HCT116 (cell line): ENCODE results near the gene WWP2. TPM values are rescaled to one million over a fixed set of nuclear protein-coding genes. Genes with fewer than 3 reads are reported as not detected.
"Not testable (repeated sequence)": the region's sequence is repeated elsewhere in the genome, so short reads cannot be mapped to it uniquely, and the experiment has no call there.

Experiments
- ATAC-seq: fragments of 200-7000 bp; cut with Tn5 transposase; 2 replicates; pipeline ENCODE4 v1.9.1; 2020; ENCODE audit warnings: mild to moderate bottlenecking, moderate library complexity
- BruUV-seq: library from RNA; stranded (reverse); fragments of 400-500 nt; replicated peaks from 2 replicates; lab custom pipeline; 2021; lab: Mats Ljungman, UMichigan
- CTCF ChIA-PET: fragments of 300-600 bp; sonication (Branson Sonifier 250); formaldehyde crosslinking; loops from one replicate; lab custom pipeline; 2021; ENCODE audit warnings: antibody characterized with exemption; lab: Charles Lee
- POLR2A ChIA-PET: fragments of 300-600, 350-600 bp; sonication (Branson Sonifier 250); formaldehyde crosslinking; loops from one replicate; lab custom pipeline; 2021; ENCODE audit warnings: antibody characterized with exemption; lab: Charles Lee
- RAD21 ChIA-PET, 2 experiments: fragments of 300-600 bp; sonication (Branson Sonifier 250); formaldehyde crosslinking; loops; one replicate each; lab custom pipeline; 2023; ENCODE audit warnings: low total read pairs in 2 of 2; ENCODE audit not compliant: uncharacterized antibody in 2 of 2, unreplicated experiment in 2 of 2, low non-redundant PET in 1 of 2; lab: Charles Lee
- DNase-seq: peaks from one replicate; pipeline ENCODE4 v3.0.0-alpha.2; 2010; ENCODE audit warnings: low read depth, low spot score
- H2AFZ ChIP-seq: fragments of 200-600 bp; shearing (Covaris generic), sonication (generic); 2 replicates; pipeline ENCODE4 v1.6.1; 2017; ENCODE audit warnings: low read depth, mixed run types, mixed read lengths, antibody characterized with exemption, low read length; ENCODE audit not compliant: poor library complexity, severe bottlenecking
- H3K27ac ChIP-seq: 2 replicates; pipeline ENCODE4 v1.5.1; 2012; ENCODE audit warnings: low read depth, low read length
- H3K27me3 ChIP-seq: fragments of 200-600 bp; sonication (generic); 2 replicates; pipeline ENCODE4 v1.6.1; 2016; ENCODE audit warnings: mixed run types, low read length, mixed read lengths; ENCODE audit not compliant: insufficient read depth
- H3K36me3 ChIP-seq, 2 experiments: fragments of 200-500 bp in 1 of 2; fragments of 200-600 bp in 1 of 2; sonication (Bioruptor generic) in 1 of 2; sonication (generic) in 1 of 2; 2 replicates each; pipeline versions ENCODE4 v1.5.1 to v1.6.1; 2014 to 2016; ENCODE audit warnings: low read length in 2 of 2, inconsistent platforms in 1 of 2, mixed read lengths in 1 of 2, mixed run types in 1 of 2; ENCODE audit not compliant: insufficient read depth in 2 of 2, control insufficient read depth in 1 of 2
- H3K4me1 ChIP-seq, 2 experiments: fragments of 200-600 bp in 1 of 2; sonication (generic) in 1 of 2; 2 replicates each; pipeline versions ENCODE4 v1.5.1 to v1.6.1; 2012 to 2017; ENCODE audit warnings: low read length in 2 of 2, inconsistent platforms in 1 of 2, mild to moderate bottlenecking in 1 of 2, mixed read lengths in 1 of 2, mixed run types in 1 of 2, moderate library complexity in 1 of 2; ENCODE audit not compliant: insufficient read depth in 2 of 2, control insufficient read depth in 1 of 2
- H3K4me2 ChIP-seq: fragments of 200-600 bp; sonication (generic); 2 replicates; pipeline ENCODE4 v1.6.1; 2017; ENCODE audit warnings: mixed run types, low read length, mixed read lengths
- H3K4me3 ChIP-seq, 2 experiments: fragments of 200-600 bp in 1 of 2; sonication (generic) in 1 of 2; replicated peaks in 1 of 2; 2 replicates each; pipeline ENCODE4 v1.5.1; 2011 to 2016; ENCODE audit warnings: low read length in 2 of 2, control low read depth in 1 of 2, low read depth in 1 of 2, mild to moderate bottlenecking in 1 of 2, mixed read lengths in 1 of 2, mixed run types in 1 of 2
- H3K79me2 ChIP-seq: fragments of 200-600 bp; sonication (generic); 2 replicates; pipeline ENCODE4 v1.6.1; 2017; ENCODE audit warnings: mild to moderate bottlenecking, mixed run types, low read length, moderate library complexity, mixed read lengths; ENCODE audit not compliant: insufficient read depth
- H3K9ac ChIP-seq: fragments of 200-600 bp; sonication (generic); 2 replicates; pipeline ENCODE4 v1.6.1; 2016; ENCODE audit warnings: low read length, mixed read lengths
- H3K9me2 ChIP-seq: fragments of 200-600 bp; sonication (generic), shearing (Covaris generic); 2 replicates; pipeline ENCODE4 v1.6.1; 2017; ENCODE audit warnings: mixed run types, mild to moderate bottlenecking, moderate library complexity; ENCODE audit not compliant: insufficient read depth
- H3K9me3 ChIP-seq, 2 experiments: fragments of 200-500 bp in 1 of 2; fragments of 200-600 bp in 1 of 2; sonication (Bioruptor generic) in 1 of 2; sonication (generic) in 1 of 2; 2 replicates each; pipeline ENCODE4 v1.6.1; 2014 to 2017; ENCODE audit warnings: low read length in 2 of 2, mixed read lengths in 2 of 2, inconsistent platforms in 1 of 2, low read depth in 1 of 2, mild to moderate bottlenecking in 1 of 2, mixed run types in 1 of 2, moderate library complexity in 1 of 2; ENCODE audit not compliant: control insufficient read depth in 1 of 2, insufficient read depth in 1 of 2
- H4K20me1 ChIP-seq: fragments of 200-600 bp; sonication (generic), shearing (Covaris generic); 2 replicates; pipeline ENCODE4 v1.6.1; 2017; ENCODE audit warnings: mixed run types, mild to moderate bottlenecking, moderate library complexity; ENCODE audit not compliant: insufficient read depth
- CTCF ChIP-seq, 3 experiments: fragments of 200-600 bp in 1 of 3; sonication (generic) in 1 of 3; IDR thresholded peaks in 2 of 3; conservative IDR thresholded peaks in 1 of 3; 2 replicates each; pipeline ENCODE4 v1.5.1; 2012 to 2017; ENCODE audit warnings: low read depth in 2 of 3, low read length in 2 of 3, antibody characterized with exemption in 1 of 3, borderline replicate concordance in 1 of 3, control low read depth in 1 of 3, mild to moderate bottlenecking in 1 of 3, mixed read lengths in 1 of 3, mixed run types in 1 of 3, moderate library complexity in 1 of 3; ENCODE audit not compliant: insufficient read depth in 1 of 3
- EZH2 ChIP-seq: fragments of 200-600 bp; sonication (generic); IDR thresholded peaks from 2 replicates; pipeline ENCODE4 v1.6.1; 2017; ENCODE audit warnings: antibody characterized with exemption, mixed run types
- POLR2AphosphoS5 ChIP-seq: IDR thresholded peaks from 2 replicates; pipeline ENCODE4 v1.6.1; 2011; ENCODE audit warnings: mild to moderate bottlenecking, low read depth, low read length, moderate library complexity
- ZBTB33 ChIP-seq: IDR thresholded peaks from 2 replicates; pipeline ENCODE4 v1.6.1; 2011; ENCODE audit warnings: mild to moderate bottlenecking, low read length, moderate library complexity; ENCODE audit not compliant: insufficient replicate concordance; ENCODE audit errors: extremely low read depth
- intact Hi-C: fragments of 100-400 bp; cut with micrococcal nuclease; formaldehyde crosslinking; loops from 2 replicates; pipeline ENCODE4 v1.10.0; 2022
- total RNA-seq: library from RNA; stranded (reverse); gene quantifications from one replicate; pipeline ENCODE4 v1.2.1, GENCODE V29; 2021; ENCODE audit not compliant: unreplicated experiment

The WWP2 gene
- total RNA-seq, 1 experiment from 2014 or later, result 44.2 TPM

GRCh38 chr16:69754469-69755310 is 7.4 kb upstream of the WWP2 start, which contains the start of gene NOB1 (continued):
- TF ChIP-seq ZBTB33 (peak; percentile 67), CTCF (IDR thresholded peaks at IDR 0.05 in 2 of 3, conservative IDR thresholded peaks at IDR 0.05 in 1 of 3; ENCODE audit: borderline replicate concordance in 1 of 3, insufficient read depth in 1 of 3, low read depth in 2 of 3, low read length in 2 of 3) (peak; percentile 88 to 97 (median 94))
- TF ChIP-seq, all 23 proteins: peak for 12

GRCh38 chr16:69756705-69757104 is 5.4 kb upstream of the WWP2 start:
- H3K27ac ChIP-seq, result no peak overlapping the region
- TF ChIP-seq ZBTB33, result no peak
- no peak for TF ChIP-seq EZH2
- TF ChIP-seq POLR2AphosphoS5, result no peak
- TF ChIP-seq, all 23 proteins: peak for 0
- no TSS peak for BruUV-seq
- Histone ChIP-seq H3K9ac (no peak overlapping the region), H3K27me3 (no peaks in the 10 kb centered on the region), H4K20me1 (no peaks in the 10 kb centered on the region), H3K9me3 (no peaks in the 10 kb centered on the region), H3K4me2 (no peak overlapping the region), H3K36me3 (peaks cover 6 to 13% of the 10 kb centered on the region in 2 experiments; a peak in 3 of 4 replicates), H3K9me2 (no peaks in the 10 kb centered on the region), H3K4me3 (no peak overlapping the region), H3K79me2 (peaks cover 30% of the 10 kb centered on the region), H3K4me1 (peaks cover 10 to 19% of the 10 kb centered on the region in 2 experiments), H2AFZ (no peak overlapping the region)
- no peak for DNase-seq
- ATAC-seq, result no peak
- intact Hi-C loops, result no loop called here
- RAD21 ChIA-PET, result no interaction called here
- POLR2A ChIA-PET, result no interaction called here
- CTCF ChIA-PET, result no interaction called here

DNA sequence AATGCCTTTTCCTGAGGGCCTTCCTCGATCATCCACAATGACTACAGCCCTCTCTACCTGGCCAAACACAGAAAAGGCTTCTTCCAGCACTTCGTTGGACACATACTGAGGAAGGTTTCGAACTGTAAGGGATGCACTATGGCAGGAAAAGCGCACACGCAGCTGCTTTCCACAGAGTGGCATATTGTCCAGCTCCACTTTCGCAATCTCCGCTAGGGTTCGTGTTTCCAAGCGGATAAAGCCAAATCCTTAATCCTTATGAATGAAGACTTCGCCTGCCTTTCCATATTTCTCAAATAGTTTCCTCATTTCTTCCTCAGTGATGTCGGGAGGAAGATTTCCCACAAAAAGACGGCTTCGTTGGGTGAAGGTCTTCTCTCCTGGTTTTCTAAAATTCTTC is 4.8 kb upstream of the WWP2 start:
- H4K20me1 ChIP-seq, BruUV-seq, H3K27me3 ChIP-seq, ATAC-seq, POLR2A ChIA-PET, H3K9ac ChIP-seq, H3K27ac ChIP-seq, H3K9me2 ChIP-seq, intact Hi-C loops, H3K4me3 ChIP-seq, H3K9me3 ChIP-seq, H2AFZ ChIP-seq, DNase-seq, H3K4me2 ChIP-seq, CTCF ChIA-PET, RAD21 ChIA-PET: not testable (repeated sequence)
- H3K36me3 ChIP-seq, result peaks cover 0 to 11% of the 10 kb centered on the region in 2 experiments; a peak in 2 of 4 replicates
- peaks cover 11 to 23% of the 10 kb centered on the region in 2 experiments for H3K4me1 ChIP-seq
- peaks cover 24% of the 10 kb centered on the region for H3K79me2 ChIP-seq
